DMS 273 (cell line): ENCODE results near the gene GOLGA6C.
"Not testable (repeated sequence)": the region's sequence is repeated elsewhere in the genome, so short reads cannot be mapped to it uniquely, and the experiment has no call there.

Source experiments
- DNase-seq: peaks from one replicate; lab custom pipeline; 2025; ENCODE audit not compliant: unreplicated experiment; lab: John Stamatoyannopoulos, UW

The GOLGA6C gene

GRCh38 chr15:75227112-75227511, 31.0 kb upstream of the GOLGA6C start:
- not testable (repeated sequence) for DNase-seq

GRCh38 chr15:75227663-75228280, 30.4 kb upstream of the GOLGA6C start:
- no peak for DNase-seq

- no peak for DNase-seq
Measured at GRCh38 chr15:75228787-75229186, 29.3 kb upstream of the GOLGA6C start.

DNA sequence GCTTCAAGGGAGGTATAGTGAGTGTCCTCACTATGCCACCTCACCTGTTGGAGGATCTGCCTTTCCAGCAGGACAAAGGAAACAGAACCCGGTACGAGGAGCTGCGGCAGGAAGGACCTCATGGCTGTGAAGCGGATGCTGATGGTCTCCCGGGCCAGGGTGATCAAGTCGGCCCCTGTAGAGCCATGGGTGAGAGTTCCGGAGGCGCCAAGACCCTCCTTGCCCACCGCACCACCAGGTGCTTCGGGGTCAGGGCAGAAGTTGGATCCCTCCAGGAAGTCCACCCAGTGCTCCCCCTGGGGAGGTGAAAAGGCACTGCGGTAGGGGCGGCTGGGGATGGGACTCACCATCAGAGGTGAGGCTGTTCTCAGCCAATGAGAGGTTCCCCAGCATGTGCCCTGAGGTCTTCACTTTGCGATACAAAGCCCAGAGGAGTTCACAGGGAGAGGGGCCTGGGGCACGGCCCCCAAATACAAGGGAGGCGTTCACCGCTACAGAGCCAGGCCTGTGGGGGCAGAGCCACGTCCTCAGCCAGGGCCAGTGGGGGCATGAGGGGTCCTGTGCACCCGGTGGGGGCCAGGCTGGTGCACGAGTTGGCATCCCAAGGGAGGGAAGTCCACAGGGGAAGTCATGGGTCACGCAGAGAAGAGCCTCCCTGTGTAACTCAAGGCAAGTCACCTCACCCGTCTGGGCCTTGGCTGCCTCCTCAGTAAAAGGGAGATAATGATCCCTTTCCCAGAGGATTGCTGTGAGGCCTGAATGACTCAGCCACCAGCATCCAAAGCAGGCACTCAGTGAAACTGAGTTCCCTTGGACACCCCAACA, 28.7 kb upstream of the GOLGA6C start:
- DNase-seq: no peak

GRCh38 chr15:75230016-75230343, 28.2 kb upstream of the GOLGA6C start:
- no peak for DNase-seq

- no peak for DNase-seq
Measured at GRCh38 chr15:75230551-75231371, 27.4 kb upstream of the GOLGA6C start.

GRCh38 chr15:75231836-75232235, 26.3 kb upstream of the GOLGA6C start:
- DNase-seq: no peak

DNA sequence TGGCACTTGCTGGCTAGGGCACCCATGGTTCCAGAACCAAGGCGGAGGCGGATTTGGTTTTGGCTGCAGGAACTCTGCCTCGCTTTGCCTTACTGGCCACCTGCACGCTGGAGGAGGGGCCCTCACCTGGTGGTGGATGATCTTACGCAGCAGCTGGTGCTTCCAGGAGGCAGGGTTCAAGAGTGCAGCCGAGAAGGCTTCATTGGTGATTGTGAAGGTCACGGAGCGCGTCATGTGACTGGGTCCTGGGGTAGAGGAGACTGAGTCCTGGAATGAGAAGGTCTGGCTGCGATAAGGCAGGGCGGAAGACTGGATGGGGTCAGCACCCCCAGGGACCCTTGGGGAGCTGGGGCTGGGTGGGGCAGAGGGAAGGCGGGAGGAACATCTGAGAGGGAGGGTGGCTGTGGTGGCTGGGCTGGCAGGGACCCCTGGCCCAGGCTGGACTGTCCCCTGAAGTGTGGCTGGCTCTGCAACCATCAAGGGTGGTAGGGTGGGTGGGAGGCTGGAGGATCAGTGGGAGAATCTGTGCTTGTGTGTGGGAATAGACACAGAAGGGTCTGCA, 25.8 kb upstream of the GOLGA6C start:
- DNase-seq: no peak

DNA sequence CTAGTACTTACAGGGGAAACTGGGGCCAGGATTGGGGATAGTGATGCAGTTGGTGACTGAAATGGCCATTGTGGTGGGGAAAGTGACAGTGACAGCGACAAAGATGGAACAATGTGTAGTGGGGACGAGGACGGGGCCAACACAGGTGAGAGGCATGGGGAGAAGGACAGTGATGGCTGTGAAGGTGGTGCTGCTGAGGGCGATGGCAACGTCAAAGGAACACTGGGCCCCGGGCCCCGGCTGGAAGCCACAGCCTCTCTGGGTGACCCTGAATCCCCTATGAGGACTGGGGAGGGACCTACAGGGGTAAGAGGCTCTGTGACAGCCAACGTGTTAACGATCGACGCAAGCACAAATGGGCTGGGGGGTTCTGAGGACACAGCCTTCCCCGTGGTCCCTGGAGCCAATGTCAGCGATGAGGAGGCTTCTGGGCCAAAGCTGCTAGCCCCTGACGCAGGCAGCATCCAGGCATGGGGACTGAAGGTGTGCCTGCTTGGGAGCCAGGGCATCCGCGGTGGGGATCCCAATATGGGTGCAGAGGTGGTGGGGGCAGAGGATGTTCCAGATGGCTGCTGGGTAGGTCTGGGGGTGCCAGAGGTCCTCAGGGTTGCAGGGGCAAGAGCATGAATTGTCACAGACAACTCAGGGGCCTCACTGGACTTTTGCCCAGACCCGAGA, 25.2 kb upstream of the GOLGA6C start:
- no peak for DNase-seq

- DNase-seq: no peak
Measured at GRCh38 chr15:75233504-75234190, 24.5 kb upstream of the GOLGA6C start.

GRCh38 chr15:75234191-75234810, 23.8 kb upstream of the GOLGA6C start:
- DNase-seq: no peak

GRCh38 chr15:75235051-75235673, 23.0 kb upstream of the GOLGA6C start:
- DNase-seq: no peak

DNA sequence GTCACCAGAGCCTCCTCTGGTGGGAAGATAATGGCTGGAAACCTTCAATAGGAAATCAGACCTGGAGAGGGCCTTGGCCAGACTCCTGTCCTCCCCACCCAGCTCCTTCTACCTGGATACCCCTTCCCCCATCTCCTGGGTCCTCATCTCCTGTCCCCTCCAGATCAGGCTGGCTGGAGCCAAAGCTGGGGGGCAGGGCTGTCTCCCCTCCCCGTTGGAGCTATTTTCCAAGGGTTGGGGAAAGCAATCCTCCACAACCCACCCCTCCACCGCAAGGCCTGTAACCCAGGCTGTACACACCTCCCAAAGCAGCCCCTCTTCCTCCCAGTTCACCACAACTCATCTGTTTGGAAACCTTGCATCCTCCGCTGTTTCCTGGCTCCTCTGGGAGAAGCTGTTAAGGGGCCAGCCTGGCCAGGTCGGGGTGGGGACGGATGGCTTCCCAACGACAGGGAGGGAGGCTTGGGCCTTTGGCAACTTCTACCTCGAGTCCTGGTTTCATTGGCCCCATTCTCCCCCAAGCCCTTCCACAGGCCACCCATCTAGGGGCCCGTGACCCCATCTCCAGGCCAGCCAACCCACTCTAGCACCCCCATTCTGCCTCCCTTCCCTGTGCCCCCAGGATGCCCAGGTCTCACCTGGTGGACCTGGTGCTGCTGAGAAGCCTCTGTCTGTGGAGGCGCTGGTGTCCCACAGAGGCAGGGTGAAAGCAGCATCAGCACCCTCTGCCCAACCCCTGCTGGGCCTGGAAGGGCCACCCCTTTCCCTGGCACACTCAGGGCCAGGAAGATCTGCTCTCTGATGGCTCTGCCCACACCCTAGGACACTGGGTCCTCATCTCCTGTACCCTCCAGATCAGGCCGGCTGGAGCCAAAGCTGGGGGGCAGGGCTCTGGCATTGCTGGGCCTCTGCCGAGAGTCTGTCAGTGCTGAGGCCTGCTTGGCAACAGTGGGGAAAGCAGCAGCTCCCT, 22.1 kb upstream of the GOLGA6C start:
- DNase-seq: no peak

- DNase-seq: no peak
Measured at GRCh38 chr15:75237316-75237982, 20.7 kb upstream of the GOLGA6C start.

DNA sequence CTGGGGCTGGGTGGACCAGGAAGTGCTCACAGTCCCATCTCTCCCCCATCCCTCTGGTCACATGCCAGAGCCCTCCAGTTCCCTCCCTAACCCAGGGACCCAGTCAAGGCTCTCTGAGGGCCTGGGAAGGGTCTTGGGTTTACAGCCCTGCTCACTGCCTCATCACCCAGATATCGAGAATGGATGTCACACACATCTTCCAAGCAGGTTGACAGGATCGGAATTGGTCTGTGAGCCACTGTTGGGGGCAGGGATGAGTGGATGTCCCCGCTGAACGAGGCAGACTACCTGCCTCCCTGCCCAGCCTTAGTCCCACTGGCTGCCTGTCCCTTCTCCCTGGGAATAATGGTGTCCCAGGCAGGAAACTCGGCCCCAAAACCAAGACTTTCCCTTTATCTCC, 20.0 kb upstream of the GOLGA6C start:
- DNase-seq: no peak

- not testable (repeated sequence) for DNase-seq
Measured at GRCh38 chr15:75245741-75246140, 12.4 kb upstream of the GOLGA6C start.

DNA sequence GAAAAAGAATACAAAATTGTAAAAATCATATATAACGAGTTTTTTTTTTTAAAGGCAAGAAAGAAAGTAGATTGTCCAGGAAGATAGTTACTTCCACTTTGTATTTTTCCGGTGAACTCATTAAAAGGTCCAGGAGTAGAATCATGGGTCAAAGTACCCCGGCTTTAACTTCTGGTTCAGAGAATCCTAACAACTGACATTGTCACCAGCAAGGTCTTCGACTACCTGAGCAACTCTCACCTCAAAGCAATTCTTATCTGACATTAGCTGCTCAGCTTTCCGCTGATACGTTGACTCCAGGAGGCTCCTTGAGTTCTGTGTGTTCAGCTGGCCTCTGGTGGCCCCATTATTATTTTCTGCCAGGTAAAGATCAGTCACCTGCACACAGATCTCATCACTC, 9.1 kb upstream of the GOLGA6C start:
- not testable (repeated sequence) for DNase-seq

DNA sequence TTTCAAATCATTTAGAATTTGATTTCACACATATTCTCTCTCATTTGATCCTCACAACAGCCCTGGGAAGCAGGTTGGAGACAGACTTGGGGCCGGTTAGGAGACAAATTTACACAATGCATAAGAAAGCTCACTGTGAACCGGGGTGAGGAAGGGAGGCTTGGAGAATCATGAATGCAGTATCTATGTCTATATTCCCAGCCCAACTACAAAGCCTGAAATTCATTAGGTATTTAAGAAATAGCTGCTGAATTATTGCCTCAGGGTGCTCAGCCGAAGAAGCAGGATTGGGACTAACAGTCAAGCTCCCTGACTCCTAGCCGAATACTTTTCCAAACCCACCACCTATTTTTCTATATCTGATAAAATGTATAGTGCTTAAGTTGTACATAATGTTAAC, 8.4 kb upstream of the GOLGA6C start:
- no peak for DNase-seq
